Measurements from ENCODE around the gene FBLN2. TPM values are rescaled to one million over a fixed set of nuclear protein-coding genes. Genes with fewer than 3 reads are reported as not detected.

The FBLN2 gene
- total and polyA plus RNA-seq, 10 of the 15 experiments (the other 5 are each of a cell fraction or from before 2014, with no cell fraction given) = 0.03 to 0.41 (median 0.12) TPM; not detected in 2

- Histone ChIP-seq H3K4me2 (ENCODE audit: control insufficient read depth, insufficient read depth) (no peak overlapping the region), H3K4me3 (no peak overlapping the region), H3K36me3 (ENCODE audit: control insufficient read depth in 2 of 2, insufficient read depth in 2 of 2, low read length in 1 of 2) (no peaks in the 10 kb centered on the region), H3K4me1 (ENCODE audit: control insufficient read depth, insufficient read depth, low read length) (no peaks in the 10 kb centered on the region), H3K27ac (ENCODE audit: control insufficient read depth, insufficient read depth) (no peak overlapping the region), H4K20me1 (ENCODE audit: control insufficient read depth, insufficient read depth) (no peaks in the 10 kb centered on the region), H3K9ac (ENCODE audit: control insufficient read depth, insufficient read depth, low read length) (no peak overlapping the region), H2AFZ (ENCODE audit: control insufficient read depth, low read depth, low read length) (no peak overlapping the region), H3K27me3 (replicated peaks in 1 of 2; ENCODE audit: control insufficient read depth in 2 of 2, insufficient read depth in 2 of 2, low read length in 1 of 2) (no peaks in the 10 kb centered on the region; a peak in 1 of 4 replicates), H3K79me2 (ENCODE audit: control insufficient read depth, insufficient read depth, low read length) (no peaks in the 10 kb centered on the region), H3K9me3 (replicated peaks; ENCODE audit: control insufficient read depth, insufficient read depth, low read length) (no peaks in the 10 kb centered on the region)
- POLR2A ChIA-PET = no interaction called here
- TF ChIP-seq HCFC1 (IDR thresholded peaks at IDR 0.05; ENCODE audit: low read length) (no peak), ATF3 (IDR thresholded peaks at IDR 0.05; ENCODE audit: borderline replicate concordance, extremely low read depth, low read depth, low read length) (no peak), BCL3 (IDR thresholded peaks at IDR 0.05; ENCODE audit: borderline replicate concordance, insufficient read depth, low read depth, low read length, poor library complexity, severe bottlenecking) (no peak), SIN3A (IDR thresholded peaks at IDR 0.05; ENCODE audit: low read depth, low read length) (no peak), SIX5 (IDR thresholded peaks at IDR 0.05; ENCODE audit: low read depth, low read length, severe bottlenecking) (no peak), MTA3 (IDR thresholded peaks at IDR 0.05; ENCODE audit: borderline replicate concordance, low read length) (no peak), MTA2 (IDR thresholded peaks at IDR 0.05; ENCODE audit: low read depth) (no peak)
- in situ Hi-C loops (cut with MboI) (no loop called here), intact Hi-C loops (cut with micrococcal nuclease; ENCODE audit: unreplicated experiment) (no loop called here)
- no TSS peak for BruUV-seq (replicated peaks)
- CTCF ChIA-PET = interaction anchor here (0.8 to 1.1 kb wide), 2 partner anchors 78 to 135 kb away, joined by 3 read pairs; no protein-coding TSS in a partner anchor
- DNase-seq (ENCODE audit: low read depth, low spot score) (no peak), FAIRE-seq (no peak), ATAC-seq (no peak)
- 18% methylated on average over 10 of the region's 10 CpGs for WGBS (ENCODE audit: insufficient coverage, insufficient replicate concordance, low lambda C conversion rate, missing lambda C conversion rate)
- RAD21 ChIA-PET (ENCODE audit: unreplicated experiment) = no interaction called here
- SMC1A ChIA-PET (ENCODE audit: uncharacterized antibody, unreplicated experiment) = no interaction called here
Observed at GRCh38 chr3:13634615-13635014, 85.7 kb downstream of the FBLN2 start.

Data from GM12878 (cell line).